Measurements from ENCODE around the gene CLDN19. TPM values are rescaled to one million over a fixed set of nuclear protein-coding genes. Genes with fewer than 3 reads are reported as not detected.

CLDN19 gene
- total RNA-seq (not detected), polyA plus RNA-seq (not detected)

GRCh38 chr1:42739753-42740700 lies at the start of gene CLDN19:
TSS of gene CLDN19 (minus strand) at chr1:42740236. CDS start at chr1:42740063, 173 bp downstream.
- Histone ChIP-seq H3K4me3 (ENCODE audit: low read depth, low read length) (no peak within 1 kb of the TSS), H3K27me3 (ENCODE audit: control insufficient read depth, insufficient read depth, low read length) (no peaks in the 10 kb centered on the region), H3K4me1 (ENCODE audit: control insufficient read depth, insufficient read depth, low read length, poor library complexity, severe bottlenecking) (no peaks in the 10 kb centered on the region), H3K27ac (ENCODE audit: insufficient read depth, low read length, poor library complexity, severe bottlenecking) (no peak within 1 kb of the TSS), H3K36me3 (ENCODE audit: control insufficient read depth, insufficient read depth, low read length) (no peaks in the 10 kb centered on the region), H3K9me3 (ENCODE audit: control insufficient read depth in 2 of 2, low read length in 2 of 2) (no peaks in the 10 kb centered on the region)
- Mint-ChIP-seq H3K4me1 (peaks cover 0 to 11% (median 2%) of the 10 kb centered on the region in 4 donors), H3K36me3 (no peaks in the 10 kb centered on the region), H3K4me3 (no peak within 1 kb of the TSS), H3K9me3 (peaks cover 0 to 2% (median 0%) of the 10 kb centered on the region in 7 donors), H3K27ac (no peak within 1 kb of the TSS), H3K27me3 (no peaks in the 10 kb centered on the region)
- DNase-seq (no peak), ATAC-seq (ENCODE audit: low read depth in 2 of 2) (no peak)

GRCh38 chr1:42788021-42788420 lies 48.0 kb upstream of the CLDN19 start:
- peak overlapping the region in 1 of 4 donors; percentile 76 for H3K4me3 Mint-ChIP-seq
- no peaks in the 10 kb centered on the region for H3K27me3 Mint-ChIP-seq
- no peak overlapping the region for H3K27ac ChIP-seq (ENCODE audit: insufficient read depth, low read length, poor library complexity, severe bottlenecking)
- H3K4me1 Mint-ChIP-seq = peaks cover 10 to 20% (median 14%) of the 10 kb centered on the region in 4 donors
- H3K9me3 ChIP-seq (ENCODE audit: control insufficient read depth in 2 of 2, low read length in 2 of 2) = no peaks in the 10 kb centered on the region
- no peaks in the 10 kb centered on the region for H3K9me3 Mint-ChIP-seq
- H3K27me3 ChIP-seq (ENCODE audit: control insufficient read depth, insufficient read depth, low read length) = no peaks in the 10 kb centered on the region
- ATAC-seq (ENCODE audit: low read depth in 2 of 2) (no peak), DNase-seq (no peak)
- H3K27ac Mint-ChIP-seq = peak overlapping the region in 1 of 3 donors; percentile 12
- no peaks in the 10 kb centered on the region for H3K36me3 ChIP-seq (ENCODE audit: control insufficient read depth, insufficient read depth, low read length)
- H3K36me3 Mint-ChIP-seq = peaks cover 7% of the 10 kb centered on the region
- H3K4me1 ChIP-seq (ENCODE audit: control insufficient read depth, insufficient read depth, low read length, poor library complexity, severe bottlenecking) = peaks cover 15% of the 10 kb centered on the region
- H3K4me3 ChIP-seq (ENCODE audit: low read depth, low read length) = no peak overlapping the region

DNA sequence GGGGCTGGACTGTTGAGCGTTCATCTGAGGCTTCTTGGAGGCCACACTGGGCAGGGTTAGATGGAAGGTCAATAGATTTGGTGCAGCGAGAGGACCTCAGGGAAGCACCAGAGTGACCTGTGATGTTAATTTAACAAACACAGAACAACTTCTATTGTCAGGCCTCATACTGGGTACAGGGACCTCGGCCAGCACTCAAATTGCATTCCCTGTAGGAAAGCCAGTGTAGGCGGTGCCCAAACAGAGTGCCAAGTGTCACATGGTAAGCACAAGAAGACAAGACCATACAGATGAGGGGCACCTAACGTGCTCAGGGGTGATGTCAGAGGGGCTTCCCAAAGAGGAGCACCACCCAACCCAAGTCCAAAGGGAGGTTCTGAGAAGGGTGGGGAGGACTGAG lies 46.1 kb upstream of the CLDN19 start:
- H3K36me3 Mint-ChIP-seq = peaks cover 13% of the 10 kb centered on the region
- H3K27me3 ChIP-seq (ENCODE audit: control insufficient read depth, insufficient read depth, low read length) = no peaks in the 10 kb centered on the region
- H3K9me3 ChIP-seq (ENCODE audit: control insufficient read depth in 2 of 2, low read length in 2 of 2) = no peaks in the 10 kb centered on the region
- no peaks in the 10 kb centered on the region for H3K27me3 Mint-ChIP-seq
- no peaks in the 10 kb centered on the region for H3K9me3 Mint-ChIP-seq
- H3K27ac ChIP-seq (ENCODE audit: insufficient read depth, low read length, poor library complexity, severe bottlenecking) = no peak overlapping the region
- no peak overlapping the region for H3K4me3 ChIP-seq (ENCODE audit: low read depth, low read length)
- H3K4me3 Mint-ChIP-seq = peak overlapping the region; percentile 80 to 90 (median 88)
- H3K4me1 Mint-ChIP-seq = peaks cover 10 to 20% (median 14%) of the 10 kb centered on the region in 4 donors
- H3K36me3 ChIP-seq (ENCODE audit: control insufficient read depth, insufficient read depth, low read length) = peaks cover under 1% of the 10 kb centered on the region
- H3K4me1 ChIP-seq (ENCODE audit: control insufficient read depth, insufficient read depth, low read length, poor library complexity, severe bottlenecking) = peaks cover 15% of the 10 kb centered on the region
- H3K27ac Mint-ChIP-seq = peak overlapping the region in 2 of 3 donors; percentile 38 to 85
- DNase-seq (no peak), ATAC-seq (ENCODE audit: low read depth in 2 of 2) (no peak)

GRCh38 chr1:42784946-42785693 lies 45.1 kb upstream of the CLDN19 start, which contains the start of gene TMEM269:
TSS of gene TMEM269 (plus strand) at chr1:42784991. CDS start at chr1:42789894, 4,903 bp downstream.
- no peaks in the 10 kb centered on the region for H3K9me3 ChIP-seq (ENCODE audit: control insufficient read depth in 2 of 2, low read length in 2 of 2)
- peaks cover 15% of the 10 kb centered on the region for H3K4me1 ChIP-seq (ENCODE audit: control insufficient read depth, insufficient read depth, low read length, poor library complexity, severe bottlenecking)
- H3K27ac ChIP-seq (ENCODE audit: insufficient read depth, low read length, poor library complexity, severe bottlenecking) = no peak within 1 kb of the TSS
- Mint-ChIP-seq H3K4me3 (peak within 1 kb of the TSS; percentile 80 to 90 (median 88)), H3K9me3 (no peaks in the 10 kb centered on the region), H3K27me3 (no peaks in the 10 kb centered on the region), H3K36me3 (peaks cover 23% of the 10 kb centered on the region), H3K27ac (peak within 1 kb of the TSS; percentile 75 to 93 (median 85)), H3K4me1 (peaks cover 10 to 20% (median 14%) of the 10 kb centered on the region in 4 donors)
- peaks cover 6% of the 10 kb centered on the region for H3K36me3 ChIP-seq (ENCODE audit: control insufficient read depth, insufficient read depth, low read length)
- H3K4me3 ChIP-seq (ENCODE audit: low read depth, low read length) = peak within 1 kb of the TSS; percentile 59
- peak; percentile 68 to 75 for ATAC-seq (ENCODE audit: low read depth in 2 of 2)
- H3K27me3 ChIP-seq (ENCODE audit: control insufficient read depth, insufficient read depth, low read length) = no peaks in the 10 kb centered on the region
- DNase-seq = peak in 2 of 3 donors; percentile 39 to 74

- Mint-ChIP-seq H3K27me3 (no peaks in the 10 kb centered on the region), H3K4me3 (peak overlapping the region in 3 of 4 donors; percentile 24 to 52 (median 36)), H3K36me3 (peaks cover 25% of the 10 kb centered on the region), H3K27ac (peak overlapping the region in 2 of 3 donors; percentile 27 to 92), H3K9me3 (no peaks in the 10 kb centered on the region), H3K4me1 (peaks cover 10 to 20% (median 15%) of the 10 kb centered on the region in 4 donors)
- no peak overlapping the region for H3K27ac ChIP-seq (ENCODE audit: insufficient read depth, low read length, poor library complexity, severe bottlenecking)
- no peaks in the 10 kb centered on the region for H3K9me3 ChIP-seq (ENCODE audit: control insufficient read depth in 2 of 2, low read length in 2 of 2)
- ATAC-seq (ENCODE audit: low read depth in 2 of 2) (no peak), DNase-seq (no peak)
- H3K4me3 ChIP-seq (ENCODE audit: low read depth, low read length) = no peak overlapping the region
- H3K27me3 ChIP-seq (ENCODE audit: control insufficient read depth, insufficient read depth, low read length) = no peaks in the 10 kb centered on the region
- H3K4me1 ChIP-seq (ENCODE audit: control insufficient read depth, insufficient read depth, low read length, poor library complexity, severe bottlenecking) = peaks cover 15% of the 10 kb centered on the region
- H3K36me3 ChIP-seq (ENCODE audit: control insufficient read depth, insufficient read depth, low read length) = peaks cover 10% of the 10 kb centered on the region
These were observed 44.5 kb upstream of the CLDN19 start for GRCh38 chr1:42784547-42784945.

DNA sequence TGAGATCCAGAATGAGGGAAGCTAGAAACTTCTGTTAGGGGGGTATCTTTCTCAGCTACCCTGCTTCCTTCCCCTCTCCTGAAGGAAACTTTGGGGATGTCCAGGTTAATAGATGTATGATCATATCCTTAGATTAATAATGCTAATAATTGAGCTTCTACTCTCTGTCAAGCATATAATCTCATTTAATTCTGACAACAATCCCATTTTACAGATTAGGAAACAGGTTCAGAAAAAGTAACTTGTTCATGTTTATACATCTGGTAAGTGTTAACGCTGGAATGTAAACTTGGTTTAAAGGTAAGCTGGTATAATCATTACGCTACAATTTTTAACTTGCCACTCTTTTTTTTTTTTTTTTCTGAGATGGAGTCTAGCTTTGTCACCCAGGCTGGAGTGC lies 43.1 kb upstream of the CLDN19 start:
- Mint-ChIP-seq H3K4me1 (peaks cover 10 to 21% (median 17%) of the 10 kb centered on the region in 4 donors), H3K36me3 (peaks cover 34% of the 10 kb centered on the region), H3K4me3 (peak overlapping the region in 1 of 4 donors; percentile 54), H3K27ac (no peak overlapping the region), H3K9me3 (peaks cover 0 to 1% (median 0%) of the 10 kb centered on the region in 7 donors), H3K27me3 (no peaks in the 10 kb centered on the region)
- Histone ChIP-seq H3K4me3 (ENCODE audit: low read depth, low read length) (no peak overlapping the region), H3K9me3 (ENCODE audit: control insufficient read depth in 2 of 2, low read length in 2 of 2) (no peaks in the 10 kb centered on the region), H3K27ac (ENCODE audit: insufficient read depth, low read length, poor library complexity, severe bottlenecking) (no peak overlapping the region), H3K4me1 (ENCODE audit: control insufficient read depth, insufficient read depth, low read length, poor library complexity, severe bottlenecking) (peaks cover 15% of the 10 kb centered on the region), H3K27me3 (ENCODE audit: control insufficient read depth, insufficient read depth, low read length) (no peaks in the 10 kb centered on the region), H3K36me3 (ENCODE audit: control insufficient read depth, insufficient read depth, low read length) (peaks cover 14% of the 10 kb centered on the region)
- no peak for ATAC-seq (ENCODE audit: low read depth in 2 of 2)
- no peak for DNase-seq

- H3K27ac ChIP-seq (ENCODE audit: insufficient read depth, low read length, poor library complexity, severe bottlenecking) = no peak overlapping the region
- peak overlapping the region; percentile 1 to 53 (median 50) for H3K27ac Mint-ChIP-seq
- peaks cover 39% of the 10 kb centered on the region for H3K36me3 ChIP-seq (ENCODE audit: control insufficient read depth, insufficient read depth, low read length)
- no peak overlapping the region for H3K4me3 ChIP-seq (ENCODE audit: low read depth, low read length)
- H3K4me1 ChIP-seq (ENCODE audit: control insufficient read depth, insufficient read depth, low read length, poor library complexity, severe bottlenecking) = peaks cover 9% of the 10 kb centered on the region
- peaks cover 49% of the 10 kb centered on the region for H3K36me3 Mint-ChIP-seq
- no peak for ATAC-seq (ENCODE audit: low read depth in 2 of 2)
- H3K9me3 Mint-ChIP-seq = peaks cover 0 to 1% (median 0%) of the 10 kb centered on the region in 7 donors
- no peaks in the 10 kb centered on the region for H3K27me3 ChIP-seq (ENCODE audit: control insufficient read depth, insufficient read depth, low read length)
- H3K4me1 Mint-ChIP-seq = peaks cover 4 to 21% (median 13%) of the 10 kb centered on the region in 4 donors
- no peaks in the 10 kb centered on the region for H3K27me3 Mint-ChIP-seq
- DNase-seq = no peak
- peak overlapping the region in 1 of 4 donors; percentile 22 for H3K4me3 Mint-ChIP-seq
- no peaks in the 10 kb centered on the region for H3K9me3 ChIP-seq (ENCODE audit: control insufficient read depth in 2 of 2, low read length in 2 of 2)
These were observed 40.1 kb upstream of the CLDN19 start for GRCh38 chr1:42780176-42780575.

Data from CD4-positive, CD25-positive, alpha-beta regulatory T cell (primary cell).